Esophagus muscularis mucosa (tissue), 3 donors: ENCODE results near the gene LRSAM1.

ENCODE experiments used
- CTCF ChIP-seq, 3 experiments: fragments of 200-600 bp in 2 of 3; fragments of 450-650 bp in 1 of 3; sonication (generic) in 2 of 3; IDR thresholded peaks; one replicate each; pipeline ENCODE4 v1.5.1; 2017 to 2019; ENCODE audit warnings: antibody characterized with exemption in 3 of 3, mild to moderate bottlenecking in 2 of 3, moderate library complexity in 1 of 3
- POLR2AphosphoS5 ChIP-seq, 2 donors: sonication (generic); formaldehyde crosslinking; IDR thresholded peaks; one replicate each; pipeline ENCODE4 v1.6.1; 2017; ENCODE audit warnings: antibody characterized with exemption in 2 of 2

- no peak for TF ChIP-seq POLR2AphosphoS5 (IDR thresholded peaks at IDR 0.05)
- TF ChIP-seq CTCF (IDR thresholded peaks at IDR 0.05), result no peak
These were observed 55.0 kb downstream of the LRSAM1 start for GRCh38 chr9:127506117-127506813.
